Skeletal muscle tissue (tissue), 4 donors: ENCODE results near the gene GNG7. TPM values are rescaled to one million over a fixed set of nuclear protein-coding genes. Genes with fewer than 3 reads are reported as not detected.
"Not testable (repeated sequence)": the region's sequence is repeated elsewhere in the genome, so short reads cannot be mapped to it uniquely, and the experiment has no call there.

Source experiments
- H3K27ac ChIP-seq: one replicate; pipeline ENCODE4 v1.7.0; 2013; ENCODE audit warnings: mild to moderate bottlenecking, low read depth, low read length, inconsistent platforms
- H3K27me3 ChIP-seq, 3 donors: one replicate each; pipeline ENCODE4 v1.7.0; 2013; ENCODE audit warnings: low read length in 3 of 3; ENCODE audit not compliant: control insufficient read depth in 3 of 3, insufficient read depth in 3 of 3
- H3K36me3 ChIP-seq, 3 donors: one replicate each; pipeline ENCODE4 v1.7.0; 2013; ENCODE audit warnings: low read length in 3 of 3; ENCODE audit not compliant: control insufficient read depth in 3 of 3, insufficient read depth in 3 of 3
- H3K4me1 ChIP-seq, 3 donors: one replicate each; pipeline ENCODE4 v1.7.0; 2013; ENCODE audit warnings: low read length in 3 of 3, mild to moderate bottlenecking in 3 of 3; ENCODE audit not compliant: control insufficient read depth in 3 of 3, insufficient read depth in 3 of 3
- H3K4me3 ChIP-seq, 3 donors: one replicate each; pipeline ENCODE4 v1.7.0; 2013; ENCODE audit warnings: low read length in 3 of 3
- H3K9ac ChIP-seq, 3 donors: one replicate each; pipeline ENCODE4 v1.7.0; 2013; ENCODE audit warnings: low read length in 3 of 3, mild to moderate bottlenecking in 3 of 3, moderate library complexity in 2 of 3, low read depth in 1 of 3
- H3K9me3 ChIP-seq, 3 donors: one replicate each; pipeline ENCODE4 v1.7.0; 2013; ENCODE audit warnings: low read length in 3 of 3; ENCODE audit not compliant: control insufficient read depth in 3 of 3
- total RNA-seq: library from RNA; depleted of rRNA; stranded (reverse); fragments of >200 nt; gene quantifications from one replicate; pipeline ENCODE4 v1.2.3, GENCODE V29; 2014
- donor health status: Osteomylitis.

Gene GNG7
- total RNA-seq, 1 donor from 2014 or later, result 1.6 TPM

- no peak overlapping the region for H3K4me3 ChIP-seq
- peaks cover 16 to 21% (median 18%) of the 10 kb centered on the region in 3 donors for H3K27me3 ChIP-seq
- peaks cover 0 to 7% (median 4%) of the 10 kb centered on the region in 3 donors for H3K4me1 ChIP-seq
- H3K27ac ChIP-seq, result no peak overlapping the region
- H3K9me3 ChIP-seq, result peaks cover 0 to 2% (median 0%) of the 10 kb centered on the region in 3 donors
- no peaks in the 10 kb centered on the region for H3K36me3 ChIP-seq
- H3K9ac ChIP-seq, result no peak overlapping the region
Observed at GRCh38 chr19:2650515-2650914, 52.0 kb downstream of the GNG7 start.

GRCh38 chr19:2648528-2648937, 54.0 kb downstream of the GNG7 start:
- Histone ChIP-seq H3K4me1 (peaks cover 0 to 8% (median 4%) of the 10 kb centered on the region in 3 donors), H3K36me3 (no peaks in the 10 kb centered on the region), H3K27ac (no peak overlapping the region), H3K4me3 (no peak overlapping the region), H3K9ac (no peak overlapping the region), H3K27me3 (peaks cover 3 to 17% (median 11%) of the 10 kb centered on the region in 3 donors), H3K9me3 (peaks cover 0 to 2% (median 0%) of the 10 kb centered on the region in 3 donors)

GRCh38 chr19:2648099-2648498, 54.4 kb downstream of the GNG7 start:
- Histone ChIP-seq H3K27me3 (peaks cover 0 to 17% (median 11%) of the 10 kb centered on the region in 3 donors), H3K36me3 (no peaks in the 10 kb centered on the region), H3K9me3 (peaks cover 0 to 2% (median 0%) of the 10 kb centered on the region in 3 donors), H3K9ac (no peak overlapping the region), H3K27ac (no peak overlapping the region), H3K4me3 (no peak overlapping the region), H3K4me1 (peaks cover 0 to 8% (median 4%) of the 10 kb centered on the region in 3 donors)

- H3K4me1 ChIP-seq, result peaks cover 0 to 8% (median 4%) of the 10 kb centered on the region in 3 donors
- H3K36me3 ChIP-seq, result no peaks in the 10 kb centered on the region
- no peak overlapping the region for H3K9ac ChIP-seq
- H3K9me3 ChIP-seq, result peaks cover 0 to 2% (median 0%) of the 10 kb centered on the region in 3 donors
- no peak overlapping the region for H3K27ac ChIP-seq
- H3K4me3 ChIP-seq, result no peak overlapping the region
- peaks cover 0 to 20% (median 11%) of the 10 kb centered on the region in 3 donors for H3K27me3 ChIP-seq
Observed at GRCh38 chr19:2646866-2647535, 55.5 kb downstream of the GNG7 start.

GRCh38 chr19:2645826-2646225, 56.7 kb downstream of the GNG7 start:
- Histone ChIP-seq H3K4me1 (peaks cover 0 to 8% (median 4%) of the 10 kb centered on the region in 3 donors), H3K36me3 (no peaks in the 10 kb centered on the region), H3K9me3 (peaks cover 0 to 2% (median 0%) of the 10 kb centered on the region in 3 donors), H3K9ac (no peak overlapping the region), H3K27ac (no peak overlapping the region), H3K27me3 (peaks cover 2 to 22% (median 10%) of the 10 kb centered on the region in 3 donors), H3K4me3 (no peak overlapping the region)

- not testable (repeated sequence) for H3K27ac ChIP-seq, H3K9ac ChIP-seq, H3K4me1 ChIP-seq, H3K9me3 ChIP-seq, H3K36me3 ChIP-seq, H3K4me3 ChIP-seq
- H3K27me3 ChIP-seq, result peaks cover 6 to 22% (median 7%) of the 10 kb centered on the region in 3 donors
Observed at GRCh38 chr19:2643123-2643737, 59.3 kb downstream of the GNG7 start.

GRCh38 chr19:2641332-2641698, 61.2 kb downstream of the GNG7 start:
- Histone ChIP-seq H3K4me3 (no peak overlapping the region), H3K27ac (no peak overlapping the region), H3K36me3 (no peaks in the 10 kb centered on the region), H3K9ac (no peak overlapping the region), H3K4me1 (peaks cover 0 to 11% (median 6%) of the 10 kb centered on the region in 3 donors), H3K27me3 (peaks cover 3 to 25% (median 15%) of the 10 kb centered on the region in 3 donors), H3K9me3 (no peaks in the 10 kb centered on the region)

- H3K9ac ChIP-seq, result no peak overlapping the region
Observed at GRCh38 chr19:2640563-2641331, 61.7 kb downstream of the GNG7 start.

DNA sequence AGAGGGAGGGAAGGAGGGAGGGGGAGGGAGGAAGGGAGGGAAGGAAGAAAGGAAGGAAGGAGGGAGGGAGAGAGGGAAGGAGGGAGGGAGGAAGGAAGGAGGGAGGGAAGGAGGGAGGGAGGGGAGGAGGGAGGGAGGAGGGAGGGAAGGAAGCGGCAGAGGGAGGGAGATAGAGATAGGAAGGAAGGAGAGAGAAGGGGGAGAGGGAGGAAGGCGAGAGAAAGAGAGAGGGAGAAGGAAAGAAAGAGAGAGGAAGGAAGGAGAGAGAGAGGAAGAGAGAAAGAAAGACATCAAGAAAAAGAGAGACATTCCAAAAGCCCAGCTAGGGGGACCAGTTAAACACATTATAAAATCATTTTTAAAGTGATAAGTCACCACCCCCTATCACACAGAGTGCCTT, 62.5 kb downstream of the GNG7 start:
- peaks cover 0 to 20% (median 15%) of the 10 kb centered on the region in 3 donors for H3K27me3 ChIP-seq
- H3K4me3 ChIP-seq, result no peak overlapping the region
- no peak overlapping the region for H3K9ac ChIP-seq
- H3K4me1 ChIP-seq, result peaks cover 0 to 3% (median 2%) of the 10 kb centered on the region in 3 donors
- no peak overlapping the region for H3K27ac ChIP-seq
- H3K36me3 ChIP-seq, result no peaks in the 10 kb centered on the region
- no peaks in the 10 kb centered on the region for H3K9me3 ChIP-seq

More at GRCh38 chr19:2640563-2641331, 61.7 kb downstream of the GNG7 start:
- H3K27ac ChIP-seq, result no peak overlapping the region
- peaks cover 3 to 23% (median 15%) of the 10 kb centered on the region in 3 donors for H3K27me3 ChIP-seq
- no peak overlapping the region for H3K4me3 ChIP-seq
- H3K9me3 ChIP-seq, result no peaks in the 10 kb centered on the region
- H3K36me3 ChIP-seq, result no peaks in the 10 kb centered on the region
- H3K4me1 ChIP-seq, result peaks cover 0 to 6% (median 2%) of the 10 kb centered on the region in 3 donors
